Inflammatory macrophage treated with lipopolysaccharide for 4 hours (primary cell): ENCODE results near the gene ZDHHC18.
"Not testable (repeated sequence)": the region's sequence is repeated elsewhere in the genome, so short reads cannot be mapped to it uniquely, and the experiment has no call there.

Source experiments
- DNase-seq: peaks from one replicate; pipeline ENCODE4 v3.0.0-alpha.2; 2020

The ZDHHC18 gene

DNA sequence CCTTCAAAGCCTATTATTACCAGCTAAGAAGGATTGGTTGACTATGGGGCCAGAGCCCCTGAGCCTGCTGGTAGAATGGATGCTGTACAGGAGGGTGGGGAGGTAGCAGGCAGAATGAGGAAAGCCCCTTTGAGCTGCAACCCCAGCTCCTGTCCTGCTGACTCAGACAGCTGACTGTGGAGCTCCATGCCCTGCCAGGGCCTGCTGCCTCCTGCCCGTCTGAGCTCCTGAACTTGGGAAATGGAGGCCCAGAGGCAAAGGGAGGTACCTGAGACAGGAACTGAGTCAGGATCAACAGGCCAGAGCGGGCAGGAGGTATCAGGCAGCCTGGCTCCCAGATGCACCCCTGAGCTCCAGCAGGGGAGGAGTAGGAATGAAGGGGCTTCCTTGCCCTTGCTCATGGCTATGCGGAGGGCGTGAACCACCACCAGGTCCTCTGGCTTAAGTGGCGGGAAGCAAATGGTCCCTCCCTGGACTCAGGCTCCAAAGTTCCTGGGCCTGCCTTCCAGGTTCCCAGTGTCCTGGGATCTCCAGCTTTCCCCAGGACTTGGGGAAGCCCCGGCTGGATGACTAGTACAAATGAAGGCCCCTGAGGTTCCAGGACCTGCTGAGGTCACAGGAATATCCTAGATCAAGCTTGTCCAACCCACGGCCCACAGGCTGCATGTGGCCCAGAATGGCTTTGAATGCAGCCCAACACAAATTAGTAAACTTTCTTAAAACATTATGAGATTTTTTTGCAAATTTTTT is 32.6 kb downstream of the ZDHHC18 start:
- no peak for DNase-seq

GRCh38 chr1:26861286-26861701 is 34.8 kb downstream of the ZDHHC18 start:
- no peak for DNase-seq

DNA sequence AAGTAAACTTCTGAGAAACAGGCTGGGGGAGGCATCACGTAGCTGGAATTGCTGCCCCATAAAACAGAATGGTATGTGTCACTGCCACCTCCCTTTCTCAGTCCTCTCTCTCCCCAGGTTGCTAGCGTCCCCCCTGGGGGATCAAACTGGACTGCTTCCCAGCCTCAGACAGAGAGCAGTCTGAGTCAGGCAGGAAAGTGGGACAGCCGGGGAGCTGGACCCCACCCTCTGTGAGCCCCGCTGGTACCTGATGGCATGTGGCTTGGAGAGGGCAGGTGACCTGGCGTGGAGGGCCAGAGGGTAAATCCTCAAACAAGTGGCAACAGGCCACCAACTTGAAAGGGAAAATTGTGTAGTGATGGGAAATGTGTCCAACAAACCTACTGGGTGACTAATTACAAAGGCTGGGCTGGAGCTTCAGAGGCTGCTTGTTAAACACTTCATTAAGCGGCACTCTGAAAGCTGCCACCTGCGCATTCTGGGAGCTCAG is 35.4 kb downstream of the ZDHHC18 start:
- DNase-seq, result no peak

DNA sequence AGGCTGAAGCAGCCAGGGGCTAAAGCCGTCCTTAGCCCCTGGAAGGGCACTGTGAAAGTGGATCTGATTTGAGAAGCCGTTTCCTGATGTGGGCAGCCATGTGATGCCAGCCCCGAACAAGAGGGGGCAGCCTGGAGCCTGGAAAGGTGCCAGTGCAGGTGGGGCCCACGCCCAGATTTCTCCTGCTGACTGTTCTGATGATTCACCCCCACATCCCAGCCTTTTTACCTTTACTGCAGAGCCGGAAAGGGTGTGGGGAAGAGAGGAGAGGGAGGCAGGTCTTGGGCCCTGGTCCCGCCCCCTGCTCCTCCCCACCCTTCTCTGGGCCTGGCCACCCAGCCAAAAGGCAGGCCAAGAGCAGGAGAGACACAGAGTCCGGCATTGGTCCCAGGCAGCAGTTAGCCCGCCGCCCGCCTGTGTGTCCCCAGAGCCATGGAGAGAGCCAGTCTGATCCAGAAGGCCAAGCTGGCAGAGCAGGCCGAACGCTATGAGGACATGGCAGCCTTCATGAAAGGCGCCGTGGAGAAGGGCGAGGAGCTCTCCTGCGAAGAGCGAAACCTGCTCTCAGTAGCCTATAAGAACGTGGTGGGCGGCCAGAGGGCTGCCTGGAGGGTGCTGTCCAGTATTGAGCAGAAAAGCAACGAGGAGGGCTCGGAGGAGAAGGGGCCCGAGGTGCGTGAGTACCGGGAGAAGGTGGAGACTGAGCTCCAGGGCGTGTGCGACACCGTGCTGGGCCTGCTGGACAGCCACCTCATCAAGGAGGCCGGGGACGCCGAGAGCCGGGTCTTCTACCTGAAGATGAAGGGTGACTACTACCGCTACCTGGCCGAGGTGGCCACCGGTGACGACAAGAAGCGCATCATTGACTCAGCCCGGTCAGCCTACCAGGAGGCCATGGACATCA is 36.5 kb downstream of the ZDHHC18 start, which contains the start of gene SFN:
SFN (plus strand) TSS at position 369 of the 904 bp plus-strand sequence; CDS start at position 433, 64 bp downstream.
- peak; percentile 10 for DNase-seq

- no peak for DNase-seq
Measured at GRCh38 chr1:26863685-26864077, 37.2 kb downstream of the ZDHHC18 start.

DNA sequence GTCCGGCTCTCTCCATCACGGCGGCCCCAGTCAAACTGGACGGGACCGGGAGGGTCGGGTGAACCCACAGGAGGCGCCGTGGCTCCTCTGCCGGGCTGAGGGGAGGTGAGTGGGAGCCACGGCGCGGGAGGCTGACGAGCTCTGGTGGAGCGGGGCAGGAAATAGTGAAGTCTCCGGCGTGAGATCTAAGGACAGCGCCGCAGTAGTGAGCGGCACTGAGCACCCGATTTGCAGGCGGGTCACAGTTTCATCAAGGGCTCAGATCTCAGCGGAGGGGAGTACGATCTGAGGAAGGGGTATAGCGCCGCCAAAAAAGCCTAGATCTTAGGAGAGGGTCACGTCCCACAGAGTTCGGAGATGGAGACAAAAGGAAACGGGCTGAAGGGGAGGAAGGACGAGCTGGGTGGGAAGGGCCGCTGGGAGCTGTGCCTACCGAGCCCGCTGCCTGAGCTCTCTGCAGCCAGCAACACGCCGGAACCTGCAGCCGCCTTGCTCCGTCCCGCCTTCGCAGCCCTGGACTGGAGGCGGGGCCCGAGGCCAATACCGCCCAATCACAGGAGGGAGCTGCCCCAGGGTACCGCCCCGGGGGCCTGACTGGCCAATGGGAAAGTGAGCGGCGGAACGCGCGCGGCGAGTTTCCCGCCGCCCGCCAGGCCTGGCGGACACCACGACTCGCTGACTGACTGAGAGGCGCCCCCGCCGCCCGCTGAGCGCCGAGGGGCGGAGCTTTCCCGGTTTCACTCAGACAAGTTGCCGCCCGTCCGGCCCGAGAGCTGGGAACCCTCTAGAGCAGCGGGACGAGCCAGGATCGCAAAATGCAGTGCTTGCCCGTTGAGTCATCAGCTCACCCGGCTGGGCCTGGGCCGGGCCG is 38.4 kb downstream of the ZDHHC18 start:
- DNase-seq, result peak; percentile 96

DNA sequence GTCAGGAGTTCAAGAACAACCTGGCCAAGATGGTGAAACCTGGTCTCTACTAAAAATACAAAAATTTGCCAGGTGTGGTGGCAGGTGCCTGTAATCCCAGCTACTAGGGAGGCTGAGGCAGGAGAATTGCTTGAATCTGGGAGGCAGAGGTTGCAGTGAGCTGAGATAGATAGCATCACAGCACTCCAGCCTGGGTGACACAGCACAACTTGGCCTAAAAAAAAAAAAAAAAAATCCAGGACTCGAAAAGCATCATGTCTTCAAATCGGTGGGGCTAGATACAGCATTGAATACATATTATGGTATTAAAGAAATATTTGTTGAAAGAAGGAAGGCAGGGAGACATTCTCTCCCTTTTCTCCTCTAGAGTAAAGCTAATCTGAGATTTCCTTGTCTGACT is 46.6 kb downstream of the ZDHHC18 start:
- not testable (repeated sequence) for DNase-seq

GRCh38 chr1:26874896-26875295 is 48.4 kb downstream of the ZDHHC18 start:
- no peak for DNase-seq

DNA sequence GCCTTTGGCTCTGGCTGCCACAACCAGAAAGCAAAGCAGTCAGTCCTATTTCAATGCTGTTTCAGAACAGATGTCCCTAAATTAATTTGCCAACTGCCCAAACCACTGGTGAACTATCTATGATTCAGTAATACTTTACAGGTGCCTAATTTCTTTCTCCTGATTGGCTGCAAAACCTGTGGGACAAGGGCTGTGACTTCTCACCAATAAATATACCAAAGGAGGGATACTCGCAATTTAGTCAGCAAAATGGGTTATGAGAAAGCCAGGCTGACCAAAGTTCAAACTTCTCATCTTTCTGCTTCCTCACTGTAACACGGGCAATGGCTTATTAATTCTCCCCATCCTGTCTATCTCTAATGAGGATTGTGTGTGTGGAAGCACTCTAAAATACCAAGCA is 50.8 kb downstream of the ZDHHC18 start:
- DNase-seq, result no peak

GRCh38 chr1:26879793-26880192 is 53.3 kb downstream of the ZDHHC18 start:
- DNase-seq, result no peak

DNA sequence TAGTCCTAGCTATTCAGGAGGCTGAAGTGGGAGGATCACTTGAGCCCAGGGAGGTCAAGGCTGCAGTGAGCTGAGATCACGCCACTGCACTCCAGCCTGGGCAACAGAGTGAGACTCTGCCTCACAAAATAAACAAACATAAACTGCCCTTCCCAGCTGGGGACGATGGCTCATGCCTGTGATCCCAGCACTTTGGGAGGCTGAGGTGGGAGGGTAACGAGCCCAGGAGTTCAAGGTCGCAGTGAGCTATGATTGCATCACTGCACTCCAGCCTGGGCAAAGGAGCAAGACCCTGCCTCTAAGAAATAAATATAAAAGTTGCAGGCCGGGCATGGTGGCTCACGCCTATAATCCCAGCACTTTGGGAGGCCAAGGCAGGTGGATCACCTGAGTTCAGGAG is 55.1 kb downstream of the ZDHHC18 start:
- DNase-seq, result not testable (repeated sequence)

GRCh38 chr1:26882696-26883463 is 56.4 kb downstream of the ZDHHC18 start:
- no peak for DNase-seq

GRCh38 chr1:26887125-26887524 is 60.6 kb downstream of the ZDHHC18 start:
- DNase-seq, result peak; percentile 35

GRCh38 chr1:26888231-26888630 is 61.7 kb downstream of the ZDHHC18 start:
- no peak for DNase-seq

DNA sequence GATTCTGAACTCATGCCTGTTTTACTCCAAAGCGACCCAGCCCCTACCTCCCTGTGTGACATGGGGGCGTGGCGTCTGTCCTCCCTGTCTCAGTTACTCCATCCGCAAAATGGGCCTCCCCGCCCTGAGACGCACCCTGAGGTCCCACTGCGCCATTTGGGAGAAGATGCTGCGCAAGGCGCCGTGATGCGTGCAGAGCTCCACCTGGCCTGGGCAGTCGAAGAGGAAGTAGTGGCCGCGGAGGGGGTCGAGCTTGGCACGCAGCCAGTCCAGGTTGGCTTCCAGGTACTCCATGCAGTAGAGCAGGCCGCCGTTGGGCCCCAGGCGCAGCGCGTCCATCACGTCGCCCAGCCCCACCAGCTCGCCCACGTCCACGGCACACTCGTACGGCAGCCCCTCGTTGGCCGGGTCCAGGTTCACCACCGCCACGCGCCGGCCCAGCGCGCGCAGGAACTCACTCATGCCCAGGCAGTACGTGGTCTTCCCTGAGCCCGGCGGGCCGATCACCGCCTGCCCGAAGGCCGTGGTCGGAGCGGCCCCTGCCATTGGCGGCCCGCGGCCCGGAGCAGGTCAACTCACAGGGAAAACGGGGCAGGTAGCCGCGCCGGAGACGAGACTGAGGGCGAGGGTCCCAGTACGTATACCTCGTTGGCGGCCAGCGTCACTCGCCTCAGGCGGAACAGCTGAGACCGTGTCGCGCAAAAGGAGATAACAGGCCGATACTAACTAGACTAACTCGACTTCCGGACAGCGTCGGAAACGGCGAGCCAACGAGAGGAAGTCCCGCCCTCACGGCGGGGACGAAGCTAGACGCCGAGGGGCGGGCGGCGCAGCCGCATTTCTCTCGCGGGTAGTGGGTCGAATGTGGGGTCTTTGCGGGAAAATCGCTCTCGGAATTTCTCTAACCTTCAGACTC is 63.3 kb downstream of the ZDHHC18 start, which contains the start of gene GPN2:
GPN2 (minus strand) TSS at position 733 of the 916 bp plus-strand sequence; CDS start at position 546, 187 bp downstream.
- DNase-seq, result peak; percentile 79

- DNase-seq, result no peak
Measured at GRCh38 chr1:26890467-26890796, 63.9 kb downstream of the ZDHHC18 start.

DNA sequence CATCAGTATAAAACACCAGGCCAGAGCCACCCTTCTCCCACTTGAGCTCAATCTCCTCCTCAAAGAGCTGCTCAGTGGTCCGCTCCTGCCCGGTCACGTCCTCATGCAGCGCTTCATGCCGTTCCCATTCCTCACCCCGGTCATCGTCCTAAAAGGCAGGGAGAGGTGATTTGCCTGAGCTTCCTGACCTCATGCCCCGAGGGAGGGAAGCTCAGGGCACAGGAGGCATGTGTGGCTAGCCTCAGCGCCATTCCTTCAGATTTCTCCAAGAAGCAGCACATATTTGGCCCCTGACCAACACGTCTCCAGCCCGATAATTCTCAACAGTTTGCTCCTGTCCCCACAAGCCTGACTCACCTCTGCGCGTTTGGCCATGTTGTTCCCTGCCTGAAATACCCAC is 67.8 kb downstream of the ZDHHC18 start:
- DNase-seq, result no peak

DNA sequence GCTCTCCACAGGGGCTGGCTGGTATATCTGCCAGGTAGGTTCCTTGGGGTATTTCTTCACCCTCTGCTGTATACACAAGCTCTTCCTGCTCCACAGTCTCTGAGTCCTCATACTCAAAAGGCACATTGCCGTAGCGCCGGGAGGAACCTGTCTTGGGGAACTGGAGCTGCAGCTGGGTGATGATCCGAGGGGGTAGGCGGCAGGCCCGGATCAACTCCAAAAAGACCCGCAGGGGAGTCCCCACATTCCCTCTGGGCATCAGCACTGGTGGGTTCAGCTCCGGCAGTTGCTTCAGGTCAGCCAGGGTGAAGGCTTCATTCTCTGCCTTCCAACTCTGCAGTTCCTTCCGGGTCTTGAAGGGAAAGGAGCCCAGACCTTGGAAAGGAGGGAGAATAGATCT is 70.9 kb downstream of the ZDHHC18 start:
- DNase-seq, result no peak

DNA sequence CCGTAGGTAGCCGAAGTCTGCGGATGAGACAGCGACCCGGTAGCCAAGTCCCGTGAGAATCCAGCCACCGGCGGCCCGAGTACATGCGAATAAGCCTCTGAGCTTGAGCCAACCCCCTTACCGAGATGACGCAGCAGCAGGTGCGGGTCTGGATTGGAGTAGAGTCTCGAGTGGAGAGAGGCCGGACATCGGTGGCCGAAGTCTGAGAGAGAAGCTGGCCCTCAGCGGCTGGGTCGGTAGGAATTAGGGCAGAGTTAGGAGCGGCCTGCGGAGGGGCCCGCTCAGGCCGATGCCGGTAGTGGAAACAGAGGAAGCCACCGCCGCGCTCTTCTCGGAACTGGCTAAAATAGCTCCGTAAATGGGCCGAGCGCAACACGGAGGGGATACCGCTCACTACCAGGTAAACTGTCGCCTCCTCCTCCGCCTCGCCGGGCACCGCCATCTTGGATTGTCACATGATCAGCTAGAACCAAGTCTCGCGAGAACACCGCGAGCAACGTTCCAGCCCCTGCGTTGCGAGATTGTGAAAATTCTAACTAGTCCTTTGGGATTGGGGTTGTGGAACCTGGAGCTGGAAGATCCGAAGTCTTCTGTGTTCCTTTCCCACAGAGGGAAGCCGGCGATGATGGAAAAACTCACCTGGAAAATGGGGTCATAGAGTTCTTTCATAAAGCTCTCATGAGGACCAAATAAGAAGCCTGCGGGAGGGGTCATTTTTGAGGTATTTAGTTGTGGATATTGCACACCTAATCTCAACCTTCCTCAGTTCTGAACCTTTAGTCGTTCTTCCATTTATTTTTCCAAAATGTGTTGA is 73.7 kb downstream of the ZDHHC18 start, which contains the start of gene GPATCH3:
GPATCH3 (minus strand) TSS at position 467 of the 814 bp plus-strand sequence; CDS start at position 442, 25 bp downstream.
- peak; percentile 91 for DNase-seq
